A549 (cell line): ENCODE measurements around the gene TNKS2. TPM values are rescaled to one million over a fixed set of nuclear protein-coding genes. Genes with fewer than 3 reads are reported as not detected.

ENCODE experiments used
- ATAC-seq, 2 experiments: fragments of 200-7000 bp in 1 of 2; fragments of >200 bp in 1 of 2; cut with Nextera tagmentation in 1 of 2; cut with Tn5 transposase in 1 of 2; 3 replicates each; pipeline versions ENCODE4 v1.8.0 to v1.9.1; 2018 to 2020; ENCODE audit warnings: mild to moderate bottlenecking in 1 of 2, moderate library complexity in 1 of 2
- CTCF ChIA-PET: fragments of 300-600 bp; sonication (Branson Sonifier 250); formaldehyde crosslinking; extraction: SDS; loops from one replicate; lab custom pipeline; 2021; ENCODE audit warnings: antibody characterized with exemption, inconsistent platforms; lab: Yijun Ruan, JAX
- POLR2A ChIA-PET: fragments of 350-600 bp; formaldehyde crosslinking; extraction: SDS; loops from one replicate; lab custom pipeline; 2021; ENCODE audit warnings: antibody characterized with exemption, inconsistent platforms; lab: Yijun Ruan, JAX
- DNase-seq, 2 experiments: peaks; one replicate each; pipeline versions ENCODE4 v3.0.0 to v3.0.0-alpha.2; 2011 to 2016; ENCODE audit warnings: low read depth in 1 of 2, low spot score in 1 of 2
- FAIRE-seq: peaks from 2 replicates; lab custom pipeline; 2011; peaks lifted over from hg19 to GRCh38; lab: Jason Lieb, UNC
- H3K27ac ChIP-seq, 2 experiments: fragments of >200 bp; sonication (Bioruptor Twin); formaldehyde crosslinking; 3 replicates each; pipeline ENCODE4 v1.5.1; 2016 to 2017
- H3K4me1 ChIP-seq: fragments of >200 bp; sonication (Bioruptor Twin); formaldehyde crosslinking; 3 replicates; pipeline ENCODE4 v1.6.1; 2016
- H3K4me2 ChIP-seq: fragments of >200 bp; sonication (Bioruptor Twin); formaldehyde crosslinking; 3 replicates; pipeline ENCODE4 v1.6.1; 2016
- H3K4me3 ChIP-seq: fragments of >200 bp; sonication (Bioruptor Twin); formaldehyde crosslinking; 3 replicates; pipeline ENCODE4 v1.5.1; 2016
- H3K9me3 ChIP-seq: fragments of >200 bp; sonication (Bioruptor Twin); formaldehyde crosslinking; 3 replicates; pipeline ENCODE4 v1.6.1; 2016
- CEBPB ChIP-seq, 2 experiments: fragments of >200 bp in 1 of 2; sonication (Bioruptor Twin) in 1 of 2; formaldehyde crosslinking in 1 of 2; IDR thresholded peaks; 2 replicates each; pipeline ENCODE4 v1.6.1; 2012 to 2016
- CHD4 ChIP-seq: fragments of 200-600 bp; sonication (generic); IDR thresholded peaks from 2 replicates; pipeline ENCODE4 v1.6.1; 2016; ENCODE audit warnings: antibody characterized with exemption, mild to moderate bottlenecking, borderline replicate concordance
- EHF ChIP-seq: fragments of 250-450 bp; sonication (Bioruptor Pico); IDR thresholded peaks from 2 replicates; pipeline ENCODE4 v1.5.0; 2020; ENCODE audit warnings: mild to moderate bottlenecking
- ESRRA ChIP-seq: fragments of 150-350 bp; IDR thresholded peaks from 2 replicates; pipeline ENCODE4 v1.6.1; 2014; ENCODE audit warnings: mild to moderate bottlenecking, low read length, borderline replicate concordance
- FOSL2 ChIP-seq, 2 experiments: fragments of 450-650 bp in 1 of 2; fragments of >200 bp in 1 of 2; sonication (Bioruptor Twin) in 1 of 2; formaldehyde crosslinking; IDR thresholded peaks; 2 replicates each; pipeline versions ENCODE4 v1.5.0 to v1.6.1; 2016 to 2020; ENCODE audit warnings: mild to moderate bottlenecking in 1 of 2, moderate library complexity in 1 of 2
- FOXS1 ChIP-seq: fragments of 250-450 bp; sonication (Bioruptor Pico); IDR thresholded peaks from 2 replicates; pipeline ENCODE4 v1.5.0; 2020; ENCODE audit warnings: mild to moderate bottlenecking, moderate library complexity
- GATA3 ChIP-seq: IDR thresholded peaks from 2 replicates; pipeline ENCODE4 v1.6.1; 2012; ENCODE audit warnings: borderline replicate concordance
- HDAC2 ChIP-seq: fragments of 200-600 bp; sonication (generic); IDR thresholded peaks from 2 replicates; pipeline ENCODE4 v1.6.1; 2016
- HOXA7 ChIP-seq: fragments of 250-450 bp; sonication (Bioruptor Pico); IDR thresholded peaks from 2 replicates; pipeline ENCODE4 v1.5.0; 2020; ENCODE audit warnings: mild to moderate bottlenecking, moderate library complexity
- HOXB5 ChIP-seq: fragments of 250-450 bp; sonication (Bioruptor Pico); IDR thresholded peaks from 2 replicates; pipeline ENCODE4 v1.5.0; 2020; ENCODE audit warnings: mild to moderate bottlenecking, moderate library complexity
- JUNB ChIP-seq: fragments of >200 bp; sonication (Bioruptor Twin); formaldehyde crosslinking; IDR thresholded peaks from 2 replicates; pipeline ENCODE4 v1.6.1; 2016
- KDM5A ChIP-seq: fragments of 200-600 bp; sonication (generic); IDR thresholded peaks from 2 replicates; pipeline ENCODE4 v1.6.1; 2016; ENCODE audit warnings: antibody characterized with exemption, mild to moderate bottlenecking
- NFE2L2 ChIP-seq: fragments of 150-350 bp; conservative IDR thresholded peaks from 2 replicates; pipeline ENCODE4 v1.6.1; 2014; ENCODE audit warnings: low read length
- RAD21 ChIP-seq, 2 experiments: fragments of >200 bp in 1 of 2; sonication (Bioruptor Twin) in 1 of 2; formaldehyde crosslinking in 1 of 2; IDR thresholded peaks in 1 of 2; conservative IDR thresholded peaks in 1 of 2; 2 replicates in 1 of 2; 3 replicates in 1 of 2; pipeline ENCODE4 v1.6.1; 2012 to 2018; ENCODE audit warnings: inconsistent platforms in 1 of 2
- ZFP36 ChIP-seq: fragments of 450-650 bp; IDR thresholded peaks from 2 replicates; pipeline ENCODE4 v1.6.1; 2014; ENCODE audit warnings: borderline replicate concordance; ENCODE audit not compliant: partially characterized antibody
- WGBS: methylation state at CpG from one replicate; pipeline ENCODE4 v1.1.6; 2017; ENCODE audit errors: missing lambda C conversion rate; 5-methylcytosine and 5-hydroxymethylcytosine counted together
- polyA plus RNA-seq, 4 experiments: library from polyadenylated mRNA; depleted of rRNA in 3 of 4; stranded (reverse); fragments of >200 nt; fragmentation: RNase III in 1 of 4; extraction: RNeasy Plus Mini Kit Qiagen cat#74134 plus additional on column Dnase treatment in 1 of 4; gene quantifications; 2 replicates in 3 of 4; 3 replicates in 1 of 4; pipeline ENCODE4 v1.2.3, GENCODE V29; 2011 to 2017
- TF ChIP-seq, protein P1 (sequence below): IDR thresholded peaks from 2 replicates; pipeline ENCODE4 v1.6.1; 2012
- TF ChIP-seq, protein P2 (sequence below): fragments of 450-650 bp; IDR thresholded peaks from 2 replicates; pipeline ENCODE4 v1.6.1; 2014; ENCODE audit warnings: antibody characterized with exemption
- TF ChIP-seq, protein P3 (sequence below): IDR thresholded peaks from 2 replicates; pipeline ENCODE4 v1.6.1; 2012; ENCODE audit warnings: low read depth, borderline replicate concordance
- TF ChIP-seq, protein P4 (sequence below): fragments of 250-450 bp; sonication (Bioruptor Pico); IDR thresholded peaks from 2 replicates; pipeline ENCODE4 v1.5.0; 2020; ENCODE audit warnings: low read depth, mild to moderate bottlenecking, moderate library complexity
- TF ChIP-seq, protein P5 (sequence below): IDR thresholded peaks from 2 replicates; pipeline ENCODE4 v1.6.1; 2012

TNKS2 gene
- polyA plus RNA-seq, 2 of the 4 experiments (the other 2 are of a cell fraction), result 20.6 to 45.3 TPM

DNA sequence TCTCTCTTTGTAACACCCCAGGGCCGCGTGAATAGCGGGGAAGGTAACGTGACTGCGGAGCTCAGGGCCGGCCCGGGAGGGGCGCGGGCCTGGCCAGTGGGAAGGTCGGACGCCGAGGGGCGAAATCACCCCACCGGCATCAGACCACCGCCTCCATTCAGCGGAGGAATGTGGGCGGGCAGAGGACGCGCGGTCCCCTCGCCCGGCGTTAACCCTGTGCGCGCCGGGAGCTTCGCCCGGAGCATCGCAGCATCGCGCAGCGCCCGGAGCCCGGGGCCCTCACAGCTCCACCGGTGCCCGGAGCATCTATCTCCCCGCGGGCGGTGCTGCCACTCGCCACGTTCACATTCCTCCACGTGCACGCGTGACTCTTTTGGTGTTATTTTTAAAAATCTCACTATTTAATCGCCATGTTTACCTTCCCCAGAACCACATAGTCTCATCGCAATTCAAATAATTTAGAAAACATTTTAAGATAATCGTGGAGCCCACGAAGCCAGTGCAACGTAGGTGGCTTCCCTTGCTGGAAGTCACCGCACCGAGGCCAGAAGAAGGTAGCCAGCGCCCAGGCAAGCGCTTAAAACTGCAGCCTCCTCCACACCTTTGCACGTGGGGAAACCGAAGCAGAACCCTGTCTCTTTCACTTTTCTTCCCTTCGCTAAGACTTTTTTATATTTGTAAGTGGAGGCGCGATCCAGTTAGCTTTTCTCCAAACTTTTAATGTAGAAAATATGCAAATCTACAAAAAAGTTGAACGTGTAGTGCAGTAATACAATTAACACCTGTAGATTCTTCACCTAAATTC, 89.2 kb downstream of the TNKS2 start:
- Histone ChIP-seq H3K9me3 (no peaks in the 10 kb centered on the region), H3K27ac (peak overlapping the region; percentile 55 to 78; a peak in 5 of 6 replicates), H3K4me3 (peak overlapping the region; percentile 50), H3K4me1 (peaks cover 17% of the 10 kb centered on the region), H3K4me2 (peak overlapping the region; percentile 94)
- TF ChIP-seq FOXS1 (0 out of 2 replicates have a peak, but pooled peaks have one; percentile 30), KDM5A (no peak), NFE2L2 (no peak), ESRRA (no peak), HOXB5 (CRISPR knock-in tag) (0 out of 2 replicates have a peak, but pooled peaks have one; percentile 63)
- TF ChIP-seq, protein P1, sequence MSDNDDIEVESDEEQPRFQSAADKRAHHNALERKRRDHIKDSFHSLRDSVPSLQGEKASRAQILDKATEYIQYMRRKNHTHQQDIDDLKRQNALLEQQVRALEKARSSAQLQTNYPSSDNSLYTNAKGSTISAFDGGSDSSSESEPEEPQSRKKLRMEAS, result peak; percentile 82
- TF ChIP-seq, protein P2, sequence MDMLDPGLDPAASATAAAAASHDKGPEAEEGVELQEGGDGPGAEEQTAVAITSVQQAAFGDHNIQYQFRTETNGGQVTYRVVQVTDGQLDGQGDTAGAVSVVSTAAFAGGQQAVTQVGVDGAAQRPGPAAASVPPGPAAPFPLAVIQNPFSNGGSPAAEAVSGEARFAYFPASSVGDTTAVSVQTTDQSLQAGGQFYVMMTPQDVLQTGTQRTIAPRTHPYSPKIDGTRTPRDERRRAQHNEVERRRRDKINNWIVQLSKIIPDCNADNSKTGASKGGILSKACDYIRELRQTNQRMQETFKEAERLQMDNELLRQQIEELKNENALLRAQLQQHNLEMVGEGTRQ, result peak; percentile 31; the same call in 1 of the 2 replicates
- TF ChIP-seq, protein P3, sequence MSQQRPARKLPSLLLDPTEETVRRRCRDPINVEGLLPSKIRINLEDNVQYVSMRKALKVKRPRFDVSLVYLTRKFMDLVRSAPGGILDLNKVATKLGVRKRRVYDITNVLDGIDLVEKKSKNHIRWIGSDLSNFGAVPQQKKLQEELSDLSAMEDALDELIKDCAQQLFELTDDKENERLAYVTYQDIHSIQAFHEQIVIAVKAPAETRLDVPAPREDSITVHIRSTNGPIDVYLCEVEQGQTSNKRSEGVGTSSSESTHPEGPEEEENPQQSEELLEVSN, result peak; percentile 83
- ATAC-seq (peak; percentile 77 to 87), FAIRE-seq (no peak), DNase-seq (peak; percentile 37 to 57)
- 7% methylated on average over 52 of the region's 59 CpGs for WGBS
- POLR2A ChIA-PET, result interaction anchor here (0.8 to 1.2 kb wide), 3 partner anchors 20 to 90 kb away, joined by 3 to 4 read pairs (median 3); no protein-coding TSS in a partner anchor
- CTCF ChIA-PET, result interaction anchor here (0.6 to 1.1 kb wide), 3 partner anchors 11 to 51 kb away, joined by 3 read pairs; no protein-coding TSS in a partner anchor

DNA sequence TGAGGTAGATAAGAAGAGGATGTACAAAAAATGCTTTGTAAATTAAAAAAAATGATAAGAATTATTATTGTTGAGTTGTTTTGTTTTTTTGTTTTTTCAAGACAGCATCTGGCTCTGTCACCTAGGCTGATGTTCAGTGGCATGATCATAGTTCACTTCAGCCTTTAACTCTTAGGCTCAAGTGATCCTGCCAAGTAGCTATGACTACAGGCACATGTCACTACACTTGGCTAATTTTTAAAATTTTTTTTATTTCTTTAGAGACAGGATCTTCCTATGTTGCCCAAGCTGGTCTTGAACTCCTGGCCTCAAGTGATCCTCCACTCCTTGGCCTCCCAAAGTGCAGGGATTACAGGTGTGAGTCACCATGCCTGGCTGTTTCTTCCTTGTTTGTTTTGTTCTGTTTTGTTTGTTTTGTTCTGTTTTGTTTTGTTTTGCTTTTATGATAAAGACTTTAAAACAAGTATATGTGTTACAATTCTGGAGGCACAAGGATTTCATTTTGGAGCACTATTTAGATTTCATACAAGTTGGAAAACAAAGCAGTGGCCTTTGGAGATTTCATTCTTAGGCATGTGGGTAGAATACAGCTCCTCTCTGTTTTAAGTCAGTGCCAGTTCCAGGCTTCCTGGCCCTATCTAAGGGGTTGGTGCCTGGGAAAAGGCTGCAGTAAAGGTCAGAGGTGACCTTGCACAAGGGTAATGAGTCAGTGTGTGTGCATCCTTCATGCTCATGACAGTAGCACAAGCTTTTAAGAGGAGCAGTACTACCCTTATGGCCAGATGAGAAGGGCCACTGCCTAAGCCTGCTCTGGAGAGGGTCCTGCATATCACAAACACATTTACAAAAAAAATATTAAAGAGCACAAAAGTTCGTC, 93.1 kb downstream of the TNKS2 start:
- FAIRE-seq (peak; percentile 46), DNase-seq (peak; percentile 30 to 80), ATAC-seq (peak; percentile 88 to 90)
- CTCF ChIA-PET, result interaction anchor here (1.1 to 1.5 kb wide), 4 partner anchors 10 to 133 kb away, joined by 3 to 5 read pairs (median 3); no protein-coding TSS in a partner anchor
- no peak overlapping the region for H3K4me3 ChIP-seq
- peak overlapping the region; percentile 13; the same call in 1 of the 3 replicates for H3K4me2 ChIP-seq
- 68% methylated on average over 1 of the region's 1 CpG for WGBS
- peak overlapping the region in 1 of 2 experiments; percentile 20; a peak in 2 of 6 replicates for H3K27ac ChIP-seq
- POLR2A ChIA-PET, result no interaction called here
- H3K9me3 ChIP-seq, result no peaks in the 10 kb centered on the region
- H3K4me1 ChIP-seq, result peaks cover 17% of the 10 kb centered on the region
- TF ChIP-seq KDM5A (no peak), FOSL2 (IDR thresholded peaks at IDR 0.05) (0 out of 2 replicates have a peak, but pooled peaks have one; percentile 29), FOSL2 (CRISPR knock-in tag; IDR thresholded peaks at IDR 0.05) (peak; percentile 61), CEBPB (IDR thresholded peaks at IDR 0.05) (peak; percentile 23 to 62; a peak in 1 of 4 replicates), JUNB (peak; percentile 26; the same call in 1 of the 2 replicates), CHD4 (peak; percentile 72; the same call in 1 of the 2 replicates), RAD21 (conservative IDR thresholded peaks at IDR 0.05 in 1 of 2, IDR thresholded peaks at IDR 0.05 in 1 of 2) (no peak)
- TF ChIP-seq, protein P1, result 0 out of 2 replicates have a peak, but pooled peaks have one; percentile 16
- TF ChIP-seq, protein P2, result no peak

DNA sequence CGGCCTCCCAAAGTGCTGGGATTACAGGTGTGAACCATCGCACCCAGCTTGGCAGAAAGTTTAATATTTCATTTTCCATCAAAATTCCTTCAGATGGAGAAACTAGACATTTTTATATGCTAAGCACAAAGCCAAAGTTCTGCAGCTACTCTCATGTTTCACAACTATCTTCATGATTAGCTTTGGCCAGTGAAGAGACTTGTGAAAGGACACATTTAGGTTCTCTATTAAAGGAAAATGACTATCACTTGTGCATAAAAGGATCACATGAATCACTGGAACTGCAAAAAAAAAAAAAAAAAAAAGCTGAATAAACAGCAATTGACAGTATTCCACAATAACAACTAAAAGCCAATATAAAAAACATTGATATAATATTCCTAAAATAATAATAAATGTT, 94.8 kb downstream of the TNKS2 start:
- no peak for FAIRE-seq
- no peak for ATAC-seq
- CTCF ChIA-PET, result interaction anchor here (1.4 to 1.7 kb wide), 3 partner anchors 12 to 20 kb away, joined by 3 to 5 read pairs (median 4); no protein-coding TSS in a partner anchor
- no peaks in the 10 kb centered on the region for H3K9me3 ChIP-seq
- H3K4me1 ChIP-seq, result peaks cover 14% of the 10 kb centered on the region
- H3K4me2 ChIP-seq, result no peak overlapping the region
- H3K4me3 ChIP-seq, result no peak overlapping the region
- H3K27ac ChIP-seq, result no peak overlapping the region
- no peak for DNase-seq
- WGBS, result 92% methylated on average over 2 of the region's 2 CpGs
- POLR2A ChIA-PET, result interaction anchor here (0.6 kb wide), 1 partner anchor 15 kb away, joined by 3 read pairs; no protein-coding TSS in a partner anchor
- TF ChIP-seq, protein P4, sequence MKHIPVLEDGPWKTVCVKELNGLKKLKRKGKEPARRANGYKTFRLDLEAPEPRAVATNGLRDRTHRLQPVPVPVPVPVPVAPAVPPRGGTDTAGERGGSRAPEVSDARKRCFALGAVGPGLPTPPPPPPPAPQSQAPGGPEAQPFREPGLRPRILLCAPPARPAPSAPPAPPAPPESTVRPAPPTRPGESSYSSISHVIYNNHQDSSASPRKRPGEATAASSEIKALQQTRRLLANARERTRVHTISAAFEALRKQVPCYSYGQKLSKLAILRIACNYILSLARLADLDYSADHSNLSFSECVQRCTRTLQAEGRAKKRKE (CRISPR knock-in tag), result no peak
- no peak for TF ChIP-seq GATA3
- TF ChIP-seq, protein P5, sequence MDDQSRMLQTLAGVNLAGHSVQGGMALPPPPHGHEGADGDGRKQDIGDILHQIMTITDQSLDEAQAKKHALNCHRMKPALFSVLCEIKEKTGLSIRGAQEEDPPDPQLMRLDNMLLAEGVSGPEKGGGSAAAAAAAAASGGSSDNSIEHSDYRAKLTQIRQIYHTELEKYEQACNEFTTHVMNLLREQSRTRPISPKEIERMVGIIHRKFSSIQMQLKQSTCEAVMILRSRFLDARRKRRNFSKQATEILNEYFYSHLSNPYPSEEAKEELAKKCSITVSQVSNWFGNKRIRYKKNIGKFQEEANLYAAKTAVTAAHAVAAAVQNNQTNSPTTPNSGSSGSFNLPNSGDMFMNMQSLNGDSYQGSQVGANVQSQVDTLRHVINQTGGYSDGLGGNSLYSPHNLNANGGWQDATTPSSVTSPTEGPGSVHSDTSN, result no peak
- TF ChIP-seq HOXB5 (CRISPR knock-in tag), result no peak
- TF ChIP-seq HDAC2, result no peak
- no peak for TF ChIP-seq CHD4
- TF ChIP-seq ZFP36, result no peak
- no peak for TF ChIP-seq EHF (CRISPR knock-in tag)
- TF ChIP-seq HOXA7 (CRISPR knock-in tag), result no peak
- TF ChIP-seq, protein P1, result no peak
- TF ChIP-seq, protein P2, result no peak
